LNCaP clone FGC (cell line): ENCODE results near the gene MAPKAP1.

Source experiments
- DNase-seq: peaks from one replicate; pipeline ENCODE4 v3.0.0-alpha.2; 2011; ENCODE audit warnings: low read depth
- H3K4me3 ChIP-seq: 2 replicates; pipeline ENCODE4 v1.5.1; 2011; ENCODE audit warnings: mild to moderate bottlenecking, low read depth, low read length, control low read depth
- CTCF ChIP-seq: IDR thresholded peaks from 2 replicates; pipeline ENCODE4 v1.5.1; 2012; ENCODE audit warnings: mild to moderate bottlenecking; ENCODE audit not compliant: control insufficient read depth, insufficient read depth; ENCODE audit errors: extremely low read depth

MAPKAP1 gene

GRCh38 chr9:125603478-125604021 lies 103.5 kb downstream of the MAPKAP1 start:
- DNase-seq, result no peak
- H3K4me3 ChIP-seq, result no peak overlapping the region
- TF ChIP-seq CTCF, result no peak

- TF ChIP-seq CTCF, result no peak
- no peak for DNase-seq
- H3K4me3 ChIP-seq, result no peak overlapping the region
Observed at GRCh38 chr9:125601961-125602360, 105.0 kb downstream of the MAPKAP1 start.

GRCh38 chr9:125600194-125600593 lies 106.8 kb downstream of the MAPKAP1 start:
- no peak overlapping the region for H3K4me3 ChIP-seq
- no peak for TF ChIP-seq CTCF
- DNase-seq, result no peak

- no peak for TF ChIP-seq CTCF
- H3K4me3 ChIP-seq, result no peak overlapping the region
- no peak for DNase-seq
Observed at GRCh38 chr9:125594223-125594610, 112.8 kb downstream of the MAPKAP1 start.

- TF ChIP-seq CTCF, result no peak
- DNase-seq, result peak; percentile 94
- no peak overlapping the region for H3K4me3 ChIP-seq
Observed at GRCh38 chr9:125593581-125594222, 113.3 kb downstream of the MAPKAP1 start.

GRCh38 chr9:125591888-125592287 lies 115.1 kb downstream of the MAPKAP1 start:
- H3K4me3 ChIP-seq, result no peak overlapping the region
- no peak for DNase-seq
- no peak for TF ChIP-seq CTCF

- DNase-seq, result no peak
- no peak for TF ChIP-seq CTCF
- H3K4me3 ChIP-seq, result no peak overlapping the region
Observed at GRCh38 chr9:125591245-125591644, 115.8 kb downstream of the MAPKAP1 start.
